Vagina (tissue), 2 donors: Measurements from ENCODE around the gene PHACTR4. TPM values are rescaled to one million over a fixed set of nuclear protein-coding genes. Genes with fewer than 3 reads are reported as not detected.

ENCODE experiments used
- DNase-seq, 2 donors: peaks; one replicate each; pipeline ENCODE4 v3.0.0-alpha.2; 2017; ENCODE audit errors: extremely low spot score in 2 of 2
- H3K27ac ChIP-seq: fragments of 200-600 bp; sonication (generic); one replicate; pipeline ENCODE4 v1.5.1; 2019
- H3K27me3 ChIP-seq: fragments of 200-600 bp; sonication (generic); one replicate; pipeline ENCODE4 v1.5.1; 2019
- H3K36me3 ChIP-seq, 2 donors: fragments of 200-600 bp; sonication (generic); one replicate each; pipeline ENCODE4 v1.5.1; 2017 to 2019
- H3K4me1 ChIP-seq: fragments of 200-600 bp; sonication (generic); one replicate; pipeline ENCODE4 v1.5.1; 2019
- H3K4me3 ChIP-seq, 2 donors: fragments of 200-600 bp; sonication (generic); 1 replicate in 1 of 2; 2 replicates in 1 of 2; pipeline ENCODE4 v1.5.1; 2016 to 2019
- H3K9me3 ChIP-seq: fragments of 200-600 bp; sonication (generic); one replicate; pipeline ENCODE4 v1.5.1; 2019
- CTCF ChIP-seq, 3 experiments: fragments of 450-650 bp in 2 of 3; fragments of 200-600 bp in 1 of 3; sonication (generic) in 1 of 3; IDR thresholded peaks; one replicate each; pipeline ENCODE4 v1.5.1; 2017 to 2019; ENCODE audit warnings: antibody characterized with exemption in 3 of 3, mild to moderate bottlenecking in 2 of 3, moderate library complexity in 2 of 3
- POLR2A ChIP-seq, 2 donors: fragments of 450-650 bp; IDR thresholded peaks; one replicate each; pipeline ENCODE4 v1.6.1; 2017; ENCODE audit warnings: antibody characterized with exemption in 2 of 2, mild to moderate bottlenecking in 2 of 2, moderate library complexity in 2 of 2
- POLR2AphosphoS5 ChIP-seq, 2 donors: sonication (generic); formaldehyde crosslinking; IDR thresholded peaks; one replicate each; pipeline ENCODE4 v1.9.0; 2017; ENCODE audit warnings: antibody characterized with exemption in 2 of 2, mild to moderate bottlenecking in 2 of 2, low read depth in 1 of 2; ENCODE audit not compliant: insufficient read depth in 1 of 2
- intact Hi-C: fragments of 100-400 bp; cut with DNase I; formaldehyde crosslinking; loops from one replicate; pipeline ENCODE4 v1.15.1; 2023
- total RNA-seq: library from RNA; depleted of rRNA; stranded (reverse); fragments of >200 nt; gene quantifications from one replicate; pipeline ENCODE4 v1.2.3, GENCODE V29; 2016

The PHACTR4 gene
- total RNA-seq, 1 donor from 2014 or later, result 28.7 TPM

- TF ChIP-seq CTCF (IDR thresholded peaks at IDR 0.05), result no peak
- no peak for TF ChIP-seq POLR2AphosphoS5 (IDR thresholded peaks at IDR 0.05; ENCODE audit: insufficient read depth in 1 of 2, low read depth in 1 of 2)
- TF ChIP-seq POLR2A (IDR thresholded peaks at IDR 0.05), result no peak
- DNase-seq, result no peak
- Histone ChIP-seq H3K9me3 (no peaks in the 10 kb centered on the region), H3K27me3 (no peaks in the 10 kb centered on the region), H3K27ac (no peak overlapping the region), H3K4me1 (peaks cover 4% of the 10 kb centered on the region), H3K36me3 (no peaks in the 10 kb centered on the region), H3K4me3 (no peak overlapping the region)
- intact Hi-C loops, result loop anchor here (10.0 kb wide), 1 partner anchor 88 kb away; the partner anchor contains the start of gene RCC1
Observed at GRCh38 chr1:28416509-28417194, 47.1 kb downstream of the PHACTR4 start.

GRCh38 chr1:28417441-28417922 lies 47.9 kb downstream of the PHACTR4 start:
- no peak for DNase-seq
- Histone ChIP-seq H3K36me3 (no peaks in the 10 kb centered on the region), H3K9me3 (no peaks in the 10 kb centered on the region), H3K4me3 (no peak overlapping the region), H3K4me1 (peaks cover 4% of the 10 kb centered on the region), H3K27me3 (no peaks in the 10 kb centered on the region), H3K27ac (peak overlapping the region; percentile 26)
- TF ChIP-seq POLR2AphosphoS5 (IDR thresholded peaks at IDR 0.05; ENCODE audit: insufficient read depth in 1 of 2, low read depth in 1 of 2), result peak in 1 of 2 donors; percentile 78
- TF ChIP-seq POLR2A (IDR thresholded peaks at IDR 0.05), result no peak
- intact Hi-C loops, result loop anchor here (10.0 kb wide), 1 partner anchor 87 kb away; the partner anchor contains the start of gene RCC1

- H3K27ac ChIP-seq, result peak overlapping the region; percentile 26
- intact Hi-C loops, result loop anchor here (10.0 kb wide), 1 partner anchor 87 kb away; the partner anchor contains the start of gene RCC1
Observed at GRCh38 chr1:28417926-28418637, 48.5 kb downstream of the PHACTR4 start.

GRCh38 chr1:28421744-28422143 lies 52.2 kb downstream of the PHACTR4 start:
- no peak overlapping the region for H3K27ac ChIP-seq
- peaks cover 4% of the 10 kb centered on the region for H3K4me1 ChIP-seq
- DNase-seq, result no peak
- intact Hi-C loops, result no loop called here
- no peak overlapping the region for H3K4me3 ChIP-seq
- TF ChIP-seq POLR2AphosphoS5 (IDR thresholded peaks at IDR 0.05; ENCODE audit: insufficient read depth in 1 of 2, low read depth in 1 of 2), result no peak
- TF ChIP-seq CTCF (IDR thresholded peaks at IDR 0.05), result no peak
- TF ChIP-seq POLR2A (IDR thresholded peaks at IDR 0.05), result no peak
- H3K36me3 ChIP-seq, result no peaks in the 10 kb centered on the region
- no peaks in the 10 kb centered on the region for H3K9me3 ChIP-seq
- no peaks in the 10 kb centered on the region for H3K27me3 ChIP-seq

More at GRCh38 chr1:28417926-28418637, 48.5 kb downstream of the PHACTR4 start:
- H3K9me3 ChIP-seq, result no peaks in the 10 kb centered on the region
- no peaks in the 10 kb centered on the region for H3K27me3 ChIP-seq
- peaks cover 4% of the 10 kb centered on the region for H3K4me1 ChIP-seq
- H3K4me3 ChIP-seq, result no peak overlapping the region
- H3K36me3 ChIP-seq, result no peaks in the 10 kb centered on the region
- no peak for DNase-seq
- TF ChIP-seq POLR2A (IDR thresholded peaks at IDR 0.05) (no peak), CTCF (IDR thresholded peaks at IDR 0.05) (no peak), POLR2AphosphoS5 (IDR thresholded peaks at IDR 0.05; ENCODE audit: insufficient read depth in 1 of 2, low read depth in 1 of 2) (no peak)

GRCh38 chr1:28426831-28427230 lies 57.3 kb downstream of the PHACTR4 start:
- Histone ChIP-seq H3K9me3 (no peaks in the 10 kb centered on the region), H3K27me3 (no peaks in the 10 kb centered on the region), H3K4me1 (no peaks in the 10 kb centered on the region), H3K27ac (no peak overlapping the region), H3K36me3 (no peaks in the 10 kb centered on the region), H3K4me3 (no peak overlapping the region)
- TF ChIP-seq CTCF (IDR thresholded peaks at IDR 0.05), result no peak
- no peak for TF ChIP-seq POLR2A (IDR thresholded peaks at IDR 0.05)
- TF ChIP-seq POLR2AphosphoS5 (IDR thresholded peaks at IDR 0.05; ENCODE audit: insufficient read depth in 1 of 2, low read depth in 1 of 2), result no peak
- intact Hi-C loops, result no loop called here
- no peak for DNase-seq
